Right cardiac atrium (tissue), 5 donors: Measurements from ENCODE around the gene SHOC2. TPM values are rescaled to one million over a fixed set of nuclear protein-coding genes. Genes with fewer than 3 reads are reported as not detected.

Experiments used
- ATAC-seq, 2 donors: fragments of 200-7000 bp; cut with Tn5 transposase; one replicate each; pipeline versions ENCODE4 v1.8.0 to v1.9.1; 2020; ENCODE audit warnings: moderate library complexity in 2 of 2, mild to moderate bottlenecking in 1 of 2
- DNase-seq, 3 donors: peaks; one replicate each; pipeline ENCODE4 v3.0.0-alpha.2; 2020
- H3K27ac ChIP-seq: one replicate; pipeline ENCODE4 v1.5.1; 2013; ENCODE audit warnings: mild to moderate bottlenecking, low read length, control low read depth, moderate library complexity
- H3K27me3 ChIP-seq: one replicate; pipeline ENCODE4 v1.6.1; 2013; ENCODE audit not compliant: control insufficient read depth, insufficient read depth
- H3K4me1 ChIP-seq: one replicate; pipeline ENCODE4 v1.6.1; 2013; ENCODE audit warnings: low read length; ENCODE audit not compliant: control insufficient read depth, insufficient read depth
- H3K4me3 ChIP-seq: one replicate; pipeline ENCODE4 v1.5.1; 2013; ENCODE audit warnings: low read length, control low read depth
- H3K9me3 ChIP-seq: one replicate; pipeline ENCODE4 v1.6.1; 2013; ENCODE audit warnings: low read length; ENCODE audit not compliant: control insufficient read depth
- WGBS: extraction: QIAGEN DNeasy Blood & Tissue Kit; methylation state at CpG from one replicate; pipeline ENCODE4 v1.1.7; 2013; 5-methylcytosine and 5-hydroxymethylcytosine counted together
- intact Hi-C, 4 donors: fragments of 100-400 bp; cut with DNase I; formaldehyde crosslinking; loops; one replicate each; pipeline versions ENCODE4 v1.11.0 to v1.14.0; 2022 to 2023
- microRNA-seq, 2 donors: library from miRNA; unstranded; fragments of <30 nt; microRNA quantifications; one replicate each; pipeline ENCODE4 v1.2.0, GENCODE V29; 2020 to 2021
- polyA plus RNA-seq: library from polyadenylated mRNA; stranded (reverse); fragments of 200-250 nt; gene quantifications from one replicate; pipeline ENCODE4 v1.2.3, GENCODE V29; 2013
- total RNA-seq, 4 donors: library from RNA; stranded (reverse); fragmentation: NEBNext Ultra II Directional; extraction: Animal tissue kit (Norgen Biotek cat#: 25700); gene quantifications; one replicate each; pipeline ENCODE4 v1.2.1, GENCODE V29; 2021
- donor health status: healthy with polysubstance abuse.
- donor health status: DM: no; HTN: yes; CAD: no.
- donor health status: DM: no; HTN: no; CAD: no.
- donor health status: DM: no; HTN: yes; CAD: no; lungs with severe emphysema.
- donor health status: DM: yes; HTN: yes; CAD: no.

SHOC2 gene
- total and polyA plus RNA-seq, 5 donors = 24.8 to 60.7 (median 51.6) TPM

GRCh38 chr10:111023060-111023459, 103.7 kb downstream of the SHOC2 start:
- Histone ChIP-seq H3K9me3 (no peaks in the 10 kb centered on the region), H3K4me3 (no peak overlapping the region), H3K27me3 (no peaks in the 10 kb centered on the region), H3K27ac (no peak overlapping the region), H3K4me1 (no peaks in the 10 kb centered on the region)
- no peak for DNase-seq
- ATAC-seq = no peak
- intact Hi-C loops = no loop called here

GRCh38 chr10:111030042-111030750, 110.8 kb downstream of the SHOC2 start:
- H3K4me3 ChIP-seq = no peak overlapping the region
- no peaks in the 10 kb centered on the region for H3K9me3 ChIP-seq
- DNase-seq (no peak), ATAC-seq (no peak)
- no peak overlapping the region for H3K27ac ChIP-seq
- intact Hi-C loops = no loop called here
- H3K27me3 ChIP-seq = no peaks in the 10 kb centered on the region
- 96% methylated on average over 9 of the region's 9 CpGs for WGBS
- no peaks in the 10 kb centered on the region for H3K4me1 ChIP-seq

GRCh38 chr10:111034598-111035310, 115.3 kb downstream of the SHOC2 start:
- no peak for DNase-seq
- no peak overlapping the region for H3K4me3 ChIP-seq
- ATAC-seq = no peak
- no peaks in the 10 kb centered on the region for H3K4me1 ChIP-seq
- WGBS = 72% methylated on average over 2 of the region's 2 CpGs
- peaks cover 4% of the 10 kb centered on the region for H3K9me3 ChIP-seq
- no peaks in the 10 kb centered on the region for H3K27me3 ChIP-seq
- H3K27ac ChIP-seq = no peak overlapping the region
- intact Hi-C loops = no loop called here

- no peak overlapping the region for H3K4me3 ChIP-seq
- no peak overlapping the region for H3K27ac ChIP-seq
- intact Hi-C loops = no loop called here
- H3K9me3 ChIP-seq = peaks cover 4% of the 10 kb centered on the region
- DNase-seq (no peak), ATAC-seq (no peak)
- H3K27me3 ChIP-seq = no peaks in the 10 kb centered on the region
- no peaks in the 10 kb centered on the region for H3K4me1 ChIP-seq
Observed at GRCh38 chr10:111035542-111035941, 116.1 kb downstream of the SHOC2 start.

- DNase-seq (no peak), ATAC-seq (no peak)
- Histone ChIP-seq H3K9me3 (peaks cover 4% of the 10 kb centered on the region), H3K4me3 (no peak overlapping the region), H3K27ac (no peak overlapping the region), H3K27me3 (no peaks in the 10 kb centered on the region), H3K4me1 (no peaks in the 10 kb centered on the region)
- intact Hi-C loops = no loop called here
Observed at GRCh38 chr10:111037858-111038257, 118.5 kb downstream of the SHOC2 start.

- no peak overlapping the region for H3K27ac ChIP-seq
- WGBS = 87% methylated on average over 2 of the region's 2 CpGs
- intact Hi-C loops = no loop called here
- no peak overlapping the region for H3K4me3 ChIP-seq
- H3K9me3 ChIP-seq = peaks cover 4% of the 10 kb centered on the region
- no peaks in the 10 kb centered on the region for H3K4me1 ChIP-seq
- no peaks in the 10 kb centered on the region for H3K27me3 ChIP-seq
- no peak for ATAC-seq
- no peak for DNase-seq
Observed at GRCh38 chr10:111039522-111039921, 120.1 kb downstream of the SHOC2 start.

GRCh38 chr10:111057006-111057405, 137.6 kb downstream of the SHOC2 start:
- 51% methylated on average over 1 of the region's 1 CpG for WGBS
- Histone ChIP-seq H3K27ac (no peak overlapping the region), H3K27me3 (no peaks in the 10 kb centered on the region), H3K9me3 (no peaks in the 10 kb centered on the region), H3K4me3 (no peak overlapping the region), H3K4me1 (no peaks in the 10 kb centered on the region)
- no peak for DNase-seq
- ATAC-seq = no peak
- intact Hi-C loops = no loop called here

Small RNA genes lying within 50 kb of the gene (microRNA-seq; reads per million reads assigned to microRNA genes)
- gene MIR548E = 1.1 to 1.3 reads per million in 2 donors

Other genes with a start within 250 kb of the SHOC2 start
- gene PDCD4, start 47.7 kb upstream of the SHOC2 start, total RNA-seq = 10 to 100 TPM; 61.5 to 82.7 (median 76.2) TPM
- 39.8 TPM for gene PDCD4, start 47.7 kb upstream of the SHOC2 start, polyA plus RNA-seq
- 10 to 100 TPM; 24.5 to 27.8 (median 26.9) TPM for gene BBIP1, start 424 bp upstream of the SHOC2 start, total RNA-seq
- 30.0 TPM for gene BBIP1, start 424 bp upstream of the SHOC2 start, polyA plus RNA-seq
- under 1 TPM; 0.41 to 0.83 (median 0.73) TPM for gene ADRA2A, start 157.4 kb downstream of the SHOC2 start, total RNA-seq
- 0.86 TPM for gene ADRA2A, start 157.4 kb downstream of the SHOC2 start, polyA plus RNA-seq